GM18907 (cell line): ENCODE data around the gene EDEM1.

Experiments used
- ATAC-seq: cut with Tn5 transposase; IDR thresholded peaks from one replicate; pipeline ENCODE4 v1.9.1; 2021; ENCODE audit warnings: mild to moderate bottlenecking, moderate library complexity; ENCODE audit not compliant: unreplicated experiment

The EDEM1 gene

DNA sequence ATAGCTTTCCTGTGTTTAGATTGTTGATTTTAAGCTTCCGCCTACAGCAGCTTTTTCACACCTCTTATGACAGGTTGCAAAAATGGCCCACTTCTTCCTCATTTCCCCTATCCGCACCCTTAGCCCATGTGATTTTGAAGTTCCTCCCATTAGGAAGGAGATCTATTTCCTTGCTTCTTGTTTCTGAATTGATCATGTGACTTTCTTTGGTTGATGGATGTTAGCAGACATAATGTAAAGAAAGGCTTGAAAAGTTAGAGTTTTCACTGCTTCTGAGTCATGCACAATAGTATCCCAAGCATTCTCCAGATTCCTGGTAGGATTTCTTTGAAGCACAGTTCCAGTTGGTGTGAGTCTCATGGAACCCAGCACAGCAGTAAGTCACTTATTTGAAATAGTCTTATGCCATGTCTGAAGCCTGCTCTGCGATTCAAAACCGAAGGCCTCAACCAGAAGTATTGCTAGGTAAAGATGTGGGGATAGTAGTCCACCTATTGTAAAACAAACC is 76.6 kb downstream of the EDEM1 start:
- no peak for ATAC-seq

DNA sequence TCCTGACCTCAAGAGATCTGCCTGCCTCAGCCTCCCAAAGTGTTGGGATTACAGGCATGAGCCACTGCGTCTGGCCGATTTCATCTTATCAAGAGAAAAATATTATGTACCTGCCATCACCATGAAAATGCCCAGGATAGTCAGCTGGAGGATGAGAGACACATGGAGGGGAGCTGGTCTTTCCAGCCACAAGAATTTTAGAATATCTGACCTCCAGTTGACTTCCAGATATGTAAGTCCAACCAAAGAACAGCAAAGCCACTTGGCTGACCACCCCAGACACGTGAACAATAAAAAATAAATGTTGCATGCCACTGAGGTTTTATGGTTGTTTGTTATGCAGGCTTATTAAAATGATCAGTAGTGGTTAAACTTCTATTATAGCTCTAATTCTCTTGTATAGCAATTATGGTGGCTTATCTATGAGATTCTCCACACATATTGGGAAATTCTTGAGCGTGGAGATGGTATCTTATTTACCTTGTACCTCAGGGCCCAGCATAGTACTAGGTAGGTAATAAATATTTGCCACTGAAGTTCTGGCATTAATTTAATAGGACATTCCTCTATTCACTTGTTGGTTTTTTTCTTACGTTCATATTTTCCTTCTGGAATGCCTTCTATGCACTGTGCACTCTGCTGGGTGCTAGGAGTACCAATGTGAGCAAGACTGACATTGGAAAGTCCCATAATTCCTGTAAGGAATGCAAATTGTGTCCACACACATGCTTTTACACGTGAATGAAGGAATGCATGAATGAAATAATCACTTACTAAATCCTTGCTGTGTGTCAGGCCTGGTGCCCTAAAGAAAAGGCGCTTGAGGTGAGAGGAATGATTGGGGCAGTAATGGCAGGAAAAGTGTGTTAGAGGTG is 77.6 kb downstream of the EDEM1 start:
- no peak for ATAC-seq

DNA sequence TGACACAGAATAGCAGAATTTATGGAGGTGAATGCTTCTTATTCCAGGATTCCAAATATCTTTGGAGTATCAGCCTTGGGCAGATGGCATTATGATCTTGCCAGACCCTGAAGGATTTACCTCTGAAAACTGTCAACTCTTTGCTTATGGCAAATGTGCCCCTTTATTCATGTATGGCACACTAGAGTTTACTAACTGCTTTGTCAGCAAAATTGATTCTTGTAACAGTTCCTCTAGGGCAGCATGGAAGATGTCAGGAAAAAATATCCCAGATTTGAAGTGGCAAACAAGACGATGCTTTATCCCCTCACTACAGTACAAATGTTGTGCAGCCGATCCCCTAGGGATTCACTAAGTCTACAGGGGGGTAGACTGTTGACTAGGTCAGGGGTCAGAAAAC is 79.7 kb downstream of the EDEM1 start:
- no peak for ATAC-seq

DNA sequence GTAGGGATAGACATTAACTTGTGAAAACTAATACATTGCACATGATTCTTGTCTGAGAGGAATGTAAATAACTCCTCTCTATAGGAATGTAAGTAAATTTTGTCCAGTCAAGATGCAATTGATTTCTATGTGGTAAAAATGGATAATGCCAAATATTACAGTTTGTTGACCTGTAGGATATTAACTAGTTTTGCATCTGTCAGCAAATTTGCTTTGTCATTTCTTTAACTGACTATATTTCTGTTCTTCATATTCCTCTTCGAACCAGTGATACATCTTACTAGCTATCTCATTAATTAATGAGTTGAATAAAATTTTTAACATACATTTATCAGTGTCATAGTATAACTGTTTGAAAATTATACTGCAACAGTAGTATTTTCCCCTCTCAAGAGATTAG is 80.4 kb downstream of the EDEM1 start:
- ATAC-seq: no peak
